ENCODE results near the gene MRPL53.
"Not testable (repeated sequence)": the region's sequence is repeated elsewhere in the genome, so short reads cannot be mapped to it uniquely, and the experiment has no call there.

MRPL53 gene

GRCh38 chr2:74471332-74472065 lies 981 bp downstream of the MRPL53 start:
- no peaks in the 10 kb centered on the region for H3K9me3 ChIP-seq (ENCODE audit: insufficient read depth, low read length)
- H3K4me2 ChIP-seq (ENCODE audit: low read depth, low read length, poor library complexity, severe bottlenecking): peak overlapping the region; percentile 98
- H3K9me2 ChIP-seq (replicated peaks; ENCODE audit: insufficient read depth, low read length): no peaks in the 10 kb centered on the region
- peak overlapping the region; percentile 72 for H3K4me3 ChIP-seq (ENCODE audit: insufficient read depth, low read length, poor library complexity, severe bottlenecking)
- H3K36me3 ChIP-seq (ENCODE audit: low read length): no peaks in the 10 kb centered on the region
- H3K9ac ChIP-seq (ENCODE audit: low read length): peak overlapping the region; percentile 78
- no peaks in the 10 kb centered on the region for H3K79me2 ChIP-seq (ENCODE audit: insufficient read depth, low read length)
- peak overlapping the region; percentile 88 for H2AFZ ChIP-seq (ENCODE audit: low read depth, low read length, severe bottlenecking)
- no peak for TF ChIP-seq CTCF (IDR thresholded peaks at IDR 0.05; ENCODE audit: insufficient read depth, low read length, poor library complexity, severe bottlenecking)
- TF ChIP-seq EZH2phosphoT487 (conservative IDR thresholded peaks at IDR 0.05; ENCODE audit: low read length): no peak
- peaks cover 20% of the 10 kb centered on the region for H3F3A ChIP-seq (ENCODE audit: insufficient read depth)
- H4K20me1 ChIP-seq (ENCODE audit: low read depth, low read length): no peaks in the 10 kb centered on the region
- no peaks in the 10 kb centered on the region for H3K27me3 ChIP-seq (ENCODE audit: low read length)
- peak overlapping the region; percentile 89 for H3K27ac ChIP-seq (ENCODE audit: low read depth, low read length)

GRCh38 chr2:74470742-74471141 lies 1.7 kb downstream of the MRPL53 start:
- not testable (repeated sequence) for H4K20me1 ChIP-seq (ENCODE audit: low read depth, low read length); H3K4me2 ChIP-seq (ENCODE audit: low read depth, low read length, poor library complexity, severe bottlenecking); H2AFZ ChIP-seq (ENCODE audit: low read depth, low read length, severe bottlenecking); H3K27me3 ChIP-seq (ENCODE audit: low read length); H3K9ac ChIP-seq (ENCODE audit: low read length); H3K36me3 ChIP-seq (ENCODE audit: low read length); H3K9me2 ChIP-seq (replicated peaks; ENCODE audit: insufficient read depth, low read length); H3K4me3 ChIP-seq (ENCODE audit: insufficient read depth, low read length, poor library complexity, severe bottlenecking); H3K79me2 ChIP-seq (ENCODE audit: insufficient read depth, low read length); H3K27ac ChIP-seq (ENCODE audit: low read depth, low read length); H3K9me3 ChIP-seq (ENCODE audit: insufficient read depth, low read length)
- H3F3A ChIP-seq (ENCODE audit: insufficient read depth): peaks cover 24% of the 10 kb centered on the region

- Histone ChIP-seq H3K9ac (ENCODE audit: low read length) (peak overlapping the region; percentile 89), H3F3A (ENCODE audit: insufficient read depth) (peaks cover 4% of the 10 kb centered on the region; the same call in 1 of the 2 replicates), H3K4me2 (ENCODE audit: low read depth, low read length, poor library complexity, severe bottlenecking) (peak overlapping the region; percentile 93), H3K27ac (ENCODE audit: low read depth, low read length) (peak overlapping the region; percentile 66), H3K4me3 (ENCODE audit: insufficient read depth, low read length, poor library complexity, severe bottlenecking) (peak overlapping the region; percentile 64), H2AFZ (ENCODE audit: low read depth, low read length, severe bottlenecking) (peak overlapping the region; percentile 5), H3K9me3 (ENCODE audit: insufficient read depth, low read length) (no peaks in the 10 kb centered on the region), H3K27me3 (ENCODE audit: low read length) (no peaks in the 10 kb centered on the region), H4K20me1 (ENCODE audit: low read depth, low read length) (no peaks in the 10 kb centered on the region), H3K36me3 (ENCODE audit: low read length) (no peaks in the 10 kb centered on the region; the same call in 1 of the 2 replicates), H3K79me2 (ENCODE audit: insufficient read depth, low read length) (peaks cover 11% of the 10 kb centered on the region), H3K9me2 (replicated peaks; ENCODE audit: insufficient read depth, low read length) (no peaks in the 10 kb centered on the region)
- TF ChIP-seq CTCF (IDR thresholded peaks at IDR 0.05; ENCODE audit: insufficient read depth, low read length, poor library complexity, severe bottlenecking) (no peak), EZH2phosphoT487 (conservative IDR thresholded peaks at IDR 0.05; ENCODE audit: low read length) (no peak)
These were observed 8.1 kb downstream of the MRPL53 start for GRCh38 chr2:74464406-74464805.

- H3K36me3 ChIP-seq (ENCODE audit: low read length): no peaks in the 10 kb centered on the region; the same call in 1 of the 2 replicates
- H3K9me3 ChIP-seq (ENCODE audit: insufficient read depth, low read length): no peaks in the 10 kb centered on the region
- peaks cover 4% of the 10 kb centered on the region; the same call in 1 of the 2 replicates for H3F3A ChIP-seq (ENCODE audit: insufficient read depth)
- no peaks in the 10 kb centered on the region for H3K9me2 ChIP-seq (replicated peaks; ENCODE audit: insufficient read depth, low read length)
- no peaks in the 10 kb centered on the region for H4K20me1 ChIP-seq (ENCODE audit: low read depth, low read length)
- TF ChIP-seq EZH2phosphoT487 (conservative IDR thresholded peaks at IDR 0.05; ENCODE audit: low read length): no peak
- no peak for TF ChIP-seq CTCF (IDR thresholded peaks at IDR 0.05; ENCODE audit: insufficient read depth, low read length, poor library complexity, severe bottlenecking)
- no peak overlapping the region for H3K4me3 ChIP-seq (ENCODE audit: insufficient read depth, low read length, poor library complexity, severe bottlenecking)
- no peak overlapping the region for H3K9ac ChIP-seq (ENCODE audit: low read length)
- peaks cover 11% of the 10 kb centered on the region for H3K79me2 ChIP-seq (ENCODE audit: insufficient read depth, low read length)
- H2AFZ ChIP-seq (ENCODE audit: low read depth, low read length, severe bottlenecking): no peak overlapping the region
- H3K27me3 ChIP-seq (ENCODE audit: low read length): no peaks in the 10 kb centered on the region
- H3K4me2 ChIP-seq (ENCODE audit: low read depth, low read length, poor library complexity, severe bottlenecking): no peak overlapping the region
- no peak overlapping the region for H3K27ac ChIP-seq (ENCODE audit: low read depth, low read length)
These were observed 9.7 kb downstream of the MRPL53 start for GRCh38 chr2:74462786-74463105.

All from SU-DHL-6 (cell line).